ENCODE measurements around the gene CABLES1.

CABLES1 gene

DNA sequence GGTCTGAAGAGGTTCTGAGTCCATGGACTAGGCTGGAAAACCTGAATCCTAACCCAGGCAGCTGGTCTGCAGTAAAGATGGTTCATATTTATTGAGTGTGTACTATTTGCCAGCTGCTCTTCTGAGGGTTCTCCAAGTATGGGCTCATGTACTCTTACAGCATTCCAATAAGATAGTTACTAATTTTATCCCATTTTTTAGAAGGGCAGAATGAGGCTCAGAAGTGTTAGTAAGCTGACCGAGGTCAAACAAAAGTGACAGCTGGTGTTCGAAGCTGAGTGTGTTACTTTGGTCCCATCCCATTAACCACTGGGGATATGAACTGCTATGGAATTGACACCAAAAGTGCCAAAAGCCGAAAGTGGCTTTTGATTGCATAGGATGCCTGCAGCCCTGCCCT lies 76.9 kb downstream of the CABLES1 start:
- DNase-seq (ENCODE audit: insufficient read length, low spot score) (no peak), FAIRE-seq (no peak)
- TF ChIP-seq, protein P1, sequence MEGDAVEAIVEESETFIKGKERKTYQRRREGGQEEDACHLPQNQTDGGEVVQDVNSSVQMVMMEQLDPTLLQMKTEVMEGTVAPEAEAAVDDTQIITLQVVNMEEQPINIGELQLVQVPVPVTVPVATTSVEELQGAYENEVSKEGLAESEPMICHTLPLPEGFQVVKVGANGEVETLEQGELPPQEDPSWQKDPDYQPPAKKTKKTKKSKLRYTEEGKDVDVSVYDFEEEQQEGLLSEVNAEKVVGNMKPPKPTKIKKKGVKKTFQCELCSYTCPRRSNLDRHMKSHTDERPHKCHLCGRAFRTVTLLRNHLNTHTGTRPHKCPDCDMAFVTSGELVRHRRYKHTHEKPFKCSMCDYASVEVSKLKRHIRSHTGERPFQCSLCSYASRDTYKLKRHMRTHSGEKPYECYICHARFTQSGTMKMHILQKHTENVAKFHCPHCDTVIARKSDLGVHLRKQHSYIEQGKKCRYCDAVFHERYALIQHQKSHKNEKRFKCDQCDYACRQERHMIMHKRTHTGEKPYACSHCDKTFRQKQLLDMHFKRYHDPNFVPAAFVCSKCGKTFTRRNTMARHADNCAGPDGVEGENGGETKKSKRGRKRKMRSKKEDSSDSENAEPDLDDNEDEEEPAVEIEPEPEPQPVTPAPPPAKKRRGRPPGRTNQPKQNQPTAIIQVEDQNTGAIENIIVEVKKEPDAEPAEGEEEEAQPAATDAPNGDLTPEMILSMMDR (IDR thresholded peaks at IDR 0.05; ENCODE audit: insufficient read depth, missing control alignments) = no peak

DNA sequence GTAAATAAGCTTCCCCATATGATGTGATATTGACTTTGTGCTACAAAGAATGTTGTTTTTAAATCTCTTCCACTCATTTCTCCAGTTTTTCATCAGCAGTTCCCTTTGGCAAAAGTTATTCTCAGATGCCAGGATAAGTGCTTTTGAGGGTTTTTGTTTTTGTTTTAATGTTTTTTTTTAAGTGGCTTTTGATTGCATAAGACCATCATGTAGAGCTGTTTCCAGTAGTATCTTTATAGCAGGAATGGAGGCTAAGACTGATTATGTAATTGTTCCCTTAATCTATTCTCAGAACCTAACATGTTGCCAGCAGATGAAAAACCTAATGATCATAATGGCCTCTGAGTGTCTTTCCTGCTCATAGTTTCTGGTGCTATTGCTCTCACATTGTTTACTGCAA lies 77.9 kb downstream of the CABLES1 start:
- FAIRE-seq (no peak), DNase-seq (ENCODE audit: insufficient read length, low spot score) (no peak)
- TF ChIP-seq, protein P1 (IDR thresholded peaks at IDR 0.05; ENCODE audit: insufficient read depth, missing control alignments) = no peak

DNA sequence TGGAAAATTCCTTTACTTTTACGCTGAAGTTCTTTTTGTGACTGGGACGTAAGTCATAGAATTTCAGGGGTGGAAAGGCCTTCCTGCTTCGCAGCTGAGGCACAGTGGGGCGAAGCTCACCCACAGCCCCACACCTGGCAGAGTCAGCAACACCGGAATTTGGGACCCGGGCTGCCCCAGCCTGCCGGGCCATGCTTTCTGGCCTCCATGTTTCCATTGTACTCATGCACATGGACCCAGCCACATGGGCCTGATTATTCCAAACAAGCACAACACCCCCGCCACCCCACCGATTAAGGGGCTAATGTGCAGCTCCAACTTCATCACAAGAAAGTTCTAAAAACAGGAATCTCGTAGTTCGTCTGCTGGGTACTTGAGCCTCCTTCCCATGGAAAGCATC lies 82.5 kb downstream of the CABLES1 start:
- no peak for DNase-seq (ENCODE audit: insufficient read length, low spot score)
- no peak for FAIRE-seq
- TF ChIP-seq, protein P1 (IDR thresholded peaks at IDR 0.05; ENCODE audit: insufficient read depth, missing control alignments) = no peak

DNA sequence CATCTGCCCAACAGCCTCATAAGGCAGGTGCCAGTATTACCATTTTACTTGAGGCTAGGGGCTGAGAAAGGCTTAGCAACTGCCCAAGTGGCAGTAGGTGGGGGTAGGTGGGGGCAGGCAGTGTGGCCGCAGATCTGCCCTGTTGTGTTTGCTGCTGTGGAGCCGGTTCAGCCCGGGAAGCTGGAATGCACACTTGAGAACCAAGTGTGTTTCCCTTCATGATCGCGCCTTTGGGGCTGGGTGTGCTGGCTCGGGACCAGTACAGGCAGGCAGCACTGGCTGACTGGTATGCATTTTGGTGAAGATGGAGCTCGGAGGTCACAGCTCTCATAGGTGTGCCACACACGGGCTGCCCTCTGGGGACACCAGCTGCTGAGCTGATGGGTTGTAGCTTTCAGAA lies 85.1 kb downstream of the CABLES1 start:
- DNase-seq (ENCODE audit: insufficient read length, low spot score) = no peak
- FAIRE-seq = no peak
- TF ChIP-seq, protein P1 (IDR thresholded peaks at IDR 0.05; ENCODE audit: insufficient read depth, missing control alignments) = no peak

DNA sequence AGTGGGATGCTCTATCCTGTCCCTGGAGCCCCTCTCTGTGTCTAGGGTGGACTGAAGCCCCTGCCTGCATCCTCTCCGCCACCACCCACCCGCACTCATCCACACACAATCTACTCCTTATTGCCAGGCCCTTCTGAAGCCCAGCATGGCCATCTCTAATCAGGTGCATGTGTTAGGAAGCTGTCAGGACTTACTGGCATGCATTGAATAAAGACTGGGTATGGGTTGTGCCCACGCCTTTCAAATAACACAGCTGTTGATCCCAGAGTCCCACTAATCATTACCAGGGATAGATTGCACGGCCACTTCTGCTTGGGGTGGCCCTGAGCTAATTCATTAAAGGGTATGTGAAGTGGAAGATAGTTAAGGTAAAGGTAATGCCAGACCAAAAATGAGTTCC lies 88.4 kb downstream of the CABLES1 start:
- DNase-seq (ENCODE audit: insufficient read length, low spot score) (no peak), FAIRE-seq (no peak)
- TF ChIP-seq, protein P1 (IDR thresholded peaks at IDR 0.05; ENCODE audit: insufficient read depth, missing control alignments) = no peak

DNA sequence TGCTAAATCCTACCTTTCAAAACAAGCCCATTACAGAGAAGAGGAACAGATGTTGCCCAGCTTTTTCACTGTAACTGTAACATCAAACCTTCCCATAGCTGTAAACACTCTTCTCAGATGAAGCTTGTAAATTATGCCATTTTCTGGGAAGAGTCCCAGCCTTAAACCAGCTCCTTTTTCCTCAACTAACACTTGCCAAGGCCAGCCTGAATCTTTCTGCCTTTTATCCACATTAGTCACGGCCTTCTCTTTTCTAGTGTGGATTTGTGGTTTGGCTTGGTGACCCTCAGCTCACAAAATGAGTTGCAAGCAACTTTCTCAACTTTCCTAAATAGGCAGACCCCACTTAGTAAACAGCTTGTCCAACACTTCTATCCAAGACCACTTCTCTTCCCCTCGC lies 90.2 kb downstream of the CABLES1 start:
- DNase-seq (ENCODE audit: insufficient read length, low spot score) = no peak
- TF ChIP-seq, protein P1 (IDR thresholded peaks at IDR 0.05; ENCODE audit: insufficient read depth, missing control alignments) = no peak
- no peak for FAIRE-seq

DNA sequence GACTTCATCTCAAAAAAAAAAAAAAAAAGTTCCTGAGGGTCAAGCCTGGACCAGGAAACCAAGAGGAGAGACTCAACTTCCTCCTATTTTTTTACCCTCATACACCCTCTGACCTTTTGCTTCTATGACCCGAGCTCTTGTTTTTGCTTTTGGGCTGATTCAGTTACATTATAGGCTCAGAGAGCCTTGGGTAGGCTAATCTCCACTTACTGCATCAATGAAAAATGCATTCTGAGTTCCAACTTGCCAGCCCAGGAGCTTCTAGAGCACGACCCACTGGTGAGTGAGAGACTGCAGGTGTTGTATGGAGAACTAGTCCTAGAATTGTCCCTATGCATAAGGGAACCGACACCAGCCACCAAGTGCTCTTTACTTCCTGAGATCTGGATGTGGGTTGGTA lies 91.1 kb downstream of the CABLES1 start:
- TF ChIP-seq, protein P1 (IDR thresholded peaks at IDR 0.05; ENCODE audit: insufficient read depth, missing control alignments) = no peak
- FAIRE-seq = no peak
- no peak for DNase-seq (ENCODE audit: insufficient read length, low spot score)
